Thyroid gland (tissue), 4 donors: ENCODE results near the gene CMSS1. TPM values are rescaled to one million over a fixed set of nuclear protein-coding genes. Genes with fewer than 3 reads are reported as not detected.

Experiments used
- DNase-seq, 2 donors: peaks; one replicate each; pipeline ENCODE4 v3.0.0-alpha.2; 2019
- H3K27ac ChIP-seq, 3 donors: fragments of 200-600 bp; sonication (generic); 1 replicate in 2 of 3; 2 replicates in 1 of 3; pipeline ENCODE4 v1.5.1; 2016 to 2019; ENCODE audit warnings: mild to moderate bottlenecking in 1 of 3, moderate library complexity in 1 of 3
- H3K27me3 ChIP-seq: fragments of 200-600 bp; sonication (generic); one replicate; pipeline ENCODE4 v1.5.1; 2019
- H3K36me3 ChIP-seq, 2 donors: fragments of 200-600 bp; sonication (generic); one replicate each; pipeline ENCODE4 v1.5.1; 2016 to 2019
- H3K4me1 ChIP-seq, 2 donors: fragments of 200-600 bp; sonication (generic); one replicate each; pipeline ENCODE4 v1.5.1; 2017 to 2019
- H3K4me3 ChIP-seq, 3 donors: fragments of 200-600 bp; sonication (generic); replicated peaks in 1 of 3; 1 replicate in 2 of 3; 2 replicates in 1 of 3; pipeline ENCODE4 v1.5.1; 2016; ENCODE audit warnings: mild to moderate bottlenecking in 1 of 3
- H3K9me3 ChIP-seq: fragments of 200-600 bp; sonication (generic); one replicate; pipeline ENCODE4 v1.5.1; 2017
- POLR2A ChIP-seq, 2 donors: fragments of 450-650 bp; IDR thresholded peaks; one replicate each; pipeline ENCODE4 v1.6.1; 2017; ENCODE audit warnings: antibody characterized with exemption in 2 of 2, mild to moderate bottlenecking in 2 of 2, moderate library complexity in 1 of 2
- WGBS, 2 donors: methylation state at CpG; one replicate each; pipeline ENCODE4 v1.1.5; 2017; 5-methylcytosine and 5-hydroxymethylcytosine counted together
- intact Hi-C: fragments of 100-400 bp; cut with DNase I; formaldehyde crosslinking; loops from one replicate; pipeline ENCODE4 v1.15.1; 2023
- total RNA-seq, 4 donors: library from RNA; depleted of rRNA; stranded (reverse); fragments of >200 nt; gene quantifications; one replicate each; pipeline ENCODE4 v1.2.3, GENCODE V29; 2016
- TF ChIP-seq, protein P1 (sequence below), 6 experiments: fragments of 200-600 bp in 3 of 6; fragments of 450-650 bp in 3 of 6; sonication (generic) in 3 of 6; IDR thresholded peaks; one replicate each; pipeline ENCODE4 v1.5.1; 2016 to 2019; ENCODE audit warnings: antibody characterized with exemption in 6 of 6, mild to moderate bottlenecking in 2 of 6, inconsistent platforms in 1 of 6, moderate library complexity in 1 of 6

Gene CMSS1
- total RNA-seq, 4 donors from 2014 or later, result 7.7 to 15.0 (median 12.9) TPM

DNA sequence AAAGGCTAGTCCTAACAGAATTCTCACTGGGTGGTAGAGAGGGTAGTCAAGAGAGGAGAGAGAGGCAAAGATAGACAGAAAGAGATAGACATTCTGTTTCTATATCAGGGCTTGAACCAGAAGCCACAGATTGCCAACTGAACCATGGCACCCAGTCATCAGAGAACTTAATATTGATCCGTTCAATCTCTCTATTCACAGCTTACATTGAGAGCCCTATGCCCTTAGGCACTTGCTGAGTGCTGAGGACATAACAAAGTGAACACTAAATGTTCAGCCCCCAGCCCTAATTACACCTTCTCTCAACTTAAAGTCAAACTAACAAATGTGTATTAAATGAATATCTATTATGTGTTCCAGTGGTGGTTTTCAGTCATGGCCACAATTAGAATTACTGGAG, 172.5 kb downstream of the CMSS1 start:
- no peaks in the 10 kb centered on the region for H3K4me1 ChIP-seq
- no peak overlapping the region for H3K27ac ChIP-seq
- DNase-seq, result no peak
- TF ChIP-seq, protein P1, sequence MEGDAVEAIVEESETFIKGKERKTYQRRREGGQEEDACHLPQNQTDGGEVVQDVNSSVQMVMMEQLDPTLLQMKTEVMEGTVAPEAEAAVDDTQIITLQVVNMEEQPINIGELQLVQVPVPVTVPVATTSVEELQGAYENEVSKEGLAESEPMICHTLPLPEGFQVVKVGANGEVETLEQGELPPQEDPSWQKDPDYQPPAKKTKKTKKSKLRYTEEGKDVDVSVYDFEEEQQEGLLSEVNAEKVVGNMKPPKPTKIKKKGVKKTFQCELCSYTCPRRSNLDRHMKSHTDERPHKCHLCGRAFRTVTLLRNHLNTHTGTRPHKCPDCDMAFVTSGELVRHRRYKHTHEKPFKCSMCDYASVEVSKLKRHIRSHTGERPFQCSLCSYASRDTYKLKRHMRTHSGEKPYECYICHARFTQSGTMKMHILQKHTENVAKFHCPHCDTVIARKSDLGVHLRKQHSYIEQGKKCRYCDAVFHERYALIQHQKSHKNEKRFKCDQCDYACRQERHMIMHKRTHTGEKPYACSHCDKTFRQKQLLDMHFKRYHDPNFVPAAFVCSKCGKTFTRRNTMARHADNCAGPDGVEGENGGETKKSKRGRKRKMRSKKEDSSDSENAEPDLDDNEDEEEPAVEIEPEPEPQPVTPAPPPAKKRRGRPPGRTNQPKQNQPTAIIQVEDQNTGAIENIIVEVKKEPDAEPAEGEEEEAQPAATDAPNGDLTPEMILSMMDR (IDR thresholded peaks at IDR 0.05), result no peak
- no peak for TF ChIP-seq POLR2A (IDR thresholded peaks at IDR 0.05)
- intact Hi-C loops, result no loop called here
- no peaks in the 10 kb centered on the region for H3K9me3 ChIP-seq
- 95 to 96% methylated on average over 1 of the region's 1 CpG for WGBS, 2 donors
- no peaks in the 10 kb centered on the region for H3K27me3 ChIP-seq
- H3K36me3 ChIP-seq, result no peaks in the 10 kb centered on the region
- H3K4me3 ChIP-seq, result no peak overlapping the region

- Histone ChIP-seq H3K9me3 (no peaks in the 10 kb centered on the region), H3K4me3 (no peak overlapping the region), H3K27ac (no peak overlapping the region), H3K36me3 (no peaks in the 10 kb centered on the region), H3K4me1 (no peaks in the 10 kb centered on the region), H3K27me3 (no peaks in the 10 kb centered on the region)
- TF ChIP-seq POLR2A (IDR thresholded peaks at IDR 0.05), result no peak
- TF ChIP-seq, protein P1 (IDR thresholded peaks at IDR 0.05), result no peak
- intact Hi-C loops, result no loop called here
- WGBS, 2 donors, result 76 to 91% methylated on average over 2 of the region's 2 CpGs
- no peak for DNase-seq
Measured at GRCh38 chr3:99997293-99997692, 179.6 kb downstream of the CMSS1 start.

DNA sequence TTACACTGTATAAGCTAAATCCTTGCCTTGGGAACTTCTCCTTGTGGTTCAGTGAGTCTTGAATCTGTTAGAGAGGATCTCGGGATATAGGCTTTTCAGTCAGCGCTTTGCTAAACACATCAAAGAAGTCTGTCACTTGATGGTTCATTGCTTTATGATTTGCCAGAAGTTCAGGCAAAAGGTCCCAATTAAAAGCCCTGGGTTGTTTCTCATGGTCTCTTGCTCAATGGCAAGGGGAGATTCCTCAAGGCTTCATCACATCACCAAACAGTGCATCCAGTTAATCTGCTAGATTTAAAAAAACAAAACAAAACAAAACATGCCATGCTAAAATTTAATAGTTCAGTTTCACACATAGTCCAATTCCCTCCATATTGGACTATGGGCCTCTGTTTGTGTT, 181.9 kb downstream of the CMSS1 start:
- H3K27me3 ChIP-seq, result no peaks in the 10 kb centered on the region
- 95 to 98% methylated on average over 2 of the region's 2 CpGs for WGBS, 2 donors

DNA sequence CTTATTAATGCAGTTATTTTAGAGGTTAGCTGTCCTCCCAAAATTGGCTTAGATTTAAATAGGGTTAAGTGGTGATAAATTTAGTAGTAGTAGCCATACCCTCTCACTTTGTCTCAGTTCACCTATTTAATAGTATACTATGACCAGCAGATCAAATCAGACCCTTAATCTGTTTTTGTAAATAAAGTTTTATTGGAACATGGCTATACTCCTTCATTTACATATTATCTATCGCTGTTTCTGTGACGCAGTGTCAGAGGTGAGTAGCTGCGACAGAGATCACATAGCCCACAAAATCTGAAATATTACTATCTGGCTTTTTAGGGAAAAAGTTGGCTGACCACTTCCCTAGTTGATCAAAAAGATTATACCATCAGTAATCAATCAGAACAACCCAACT, 183.4 kb downstream of the CMSS1 start:
- TF ChIP-seq POLR2A (IDR thresholded peaks at IDR 0.05), result no peak
- TF ChIP-seq, protein P1 (IDR thresholded peaks at IDR 0.05), result no peak
- H3K27me3 ChIP-seq, result no peaks in the 10 kb centered on the region
- WGBS, 2 donors, result 98% methylated on average over 3 of the region's 3 CpGs
- no peak for DNase-seq
- H3K4me3 ChIP-seq, result no peak overlapping the region
- intact Hi-C loops, result no loop called here
- H3K36me3 ChIP-seq, result no peaks in the 10 kb centered on the region
- peaks cover 5 to 6% of the 10 kb centered on the region in 2 donors for H3K4me1 ChIP-seq
- no peak overlapping the region for H3K27ac ChIP-seq
- no peaks in the 10 kb centered on the region for H3K9me3 ChIP-seq

More for the DNA sequence above, 181.9 kb downstream of the CMSS1 start:
- Histone ChIP-seq H3K27ac (no peak overlapping the region), H3K4me1 (no peaks in the 10 kb centered on the region), H3K4me3 (no peak overlapping the region), H3K9me3 (no peaks in the 10 kb centered on the region), H3K36me3 (no peaks in the 10 kb centered on the region)
- intact Hi-C loops, result no loop called here
- no peak for DNase-seq
- TF ChIP-seq, protein P1 (IDR thresholded peaks at IDR 0.05), result no peak
- TF ChIP-seq POLR2A (IDR thresholded peaks at IDR 0.05), result no peak

DNA sequence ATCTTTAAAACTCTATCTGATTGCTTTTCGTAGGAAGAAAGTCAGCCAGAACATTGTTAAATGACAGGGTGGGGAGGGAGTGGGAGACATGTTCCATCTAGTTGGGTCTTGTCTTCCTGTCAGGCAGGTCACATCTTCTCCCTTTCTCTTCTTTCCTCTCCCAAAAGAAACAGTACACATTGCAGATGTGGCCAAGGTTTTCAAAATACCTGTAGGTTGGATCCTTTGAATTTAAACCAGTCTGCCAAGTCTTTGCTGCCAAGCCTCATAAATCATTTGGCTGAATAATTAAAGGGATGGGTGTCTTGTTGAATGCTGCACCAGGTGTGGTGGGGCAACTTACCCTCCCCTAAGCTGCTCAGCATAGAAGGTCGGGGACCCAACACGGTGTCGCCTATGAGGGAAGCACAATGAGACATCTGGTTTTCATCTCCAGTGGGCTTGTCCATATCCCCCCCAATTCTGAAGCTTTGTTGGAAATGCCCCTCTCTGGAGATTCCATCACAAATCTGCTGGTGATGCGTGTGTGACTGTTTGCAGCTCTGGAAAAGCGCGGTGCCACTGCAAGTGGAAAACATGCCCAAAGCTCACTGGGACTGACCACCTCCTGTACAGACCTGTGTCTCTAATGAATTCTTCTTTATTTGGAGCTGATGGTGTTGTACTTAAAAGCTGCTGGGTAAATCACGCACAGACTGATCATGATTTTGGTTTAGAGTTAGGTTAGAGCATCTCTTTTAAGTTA, 184.0 kb downstream of the CMSS1 start:
- H3K36me3 ChIP-seq, result no peaks in the 10 kb centered on the region
- intact Hi-C loops, result no loop called here
- no peak overlapping the region for H3K4me3 ChIP-seq
- H3K9me3 ChIP-seq, result no peaks in the 10 kb centered on the region
- TF ChIP-seq, protein P1 (IDR thresholded peaks at IDR 0.05), result no peak
- TF ChIP-seq POLR2A (IDR thresholded peaks at IDR 0.05), result no peak
- H3K4me1 ChIP-seq, result peaks cover 6 to 8% of the 10 kb centered on the region in 2 donors
- no peak overlapping the region for H3K27ac ChIP-seq
- 96 to 99% methylated on average over 6 to 8 of the region's 8 CpGs for WGBS, 2 donors
- H3K27me3 ChIP-seq, result no peaks in the 10 kb centered on the region
- no peak for DNase-seq
